ENCODE data around the gene IL1RAPL1.
A peak's percentile ranks its signal among the peaks of the same experiment; 100 is the strongest.
"Not testable (repeated sequence)": the region's sequence is repeated elsewhere in the genome, so short reads cannot be mapped to it uniquely, and the experiment has no call there.

IL1RAPL1 gene

DNA sequence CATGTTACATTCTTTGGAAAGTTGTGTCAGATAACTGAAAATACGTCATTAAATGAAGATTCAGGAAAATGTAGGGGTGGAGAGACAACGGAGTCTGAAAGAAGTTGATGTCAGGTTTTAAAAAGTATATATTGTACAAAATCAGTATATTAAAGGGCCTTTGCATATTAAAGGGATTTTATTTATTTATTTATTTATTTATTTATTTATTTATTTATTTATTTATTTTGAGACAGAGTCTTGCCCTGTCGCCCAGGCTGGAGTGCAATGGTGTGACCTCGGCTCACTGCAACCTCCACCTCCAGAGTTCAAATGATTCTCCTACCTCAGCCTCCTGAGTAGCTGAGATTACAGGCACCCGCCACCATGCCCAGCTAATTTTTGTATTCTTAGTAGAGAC lies 213.4 kb downstream of the IL1RAPL1 start:
- DNase-seq = not testable (repeated sequence)

DNA sequence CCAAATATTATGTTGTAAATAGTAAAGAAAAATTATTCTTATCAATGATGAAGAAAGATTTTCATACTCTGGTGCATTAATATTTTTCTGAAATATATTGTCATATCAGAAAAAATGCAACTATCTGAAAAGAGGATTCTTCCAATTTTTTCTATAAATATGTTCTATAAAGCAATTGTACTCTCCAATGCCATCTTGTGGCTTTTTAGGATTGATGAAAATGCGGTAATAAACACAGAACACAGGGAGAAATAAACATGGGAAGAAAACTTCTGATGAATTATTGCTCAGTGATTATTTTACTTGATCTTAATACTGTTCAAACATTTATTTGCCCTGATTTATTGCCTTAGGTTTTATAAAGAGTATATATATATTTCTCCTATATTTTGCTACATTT lies 215.4 kb downstream of the IL1RAPL1 start:
- no peak for DNase-seq

DNA sequence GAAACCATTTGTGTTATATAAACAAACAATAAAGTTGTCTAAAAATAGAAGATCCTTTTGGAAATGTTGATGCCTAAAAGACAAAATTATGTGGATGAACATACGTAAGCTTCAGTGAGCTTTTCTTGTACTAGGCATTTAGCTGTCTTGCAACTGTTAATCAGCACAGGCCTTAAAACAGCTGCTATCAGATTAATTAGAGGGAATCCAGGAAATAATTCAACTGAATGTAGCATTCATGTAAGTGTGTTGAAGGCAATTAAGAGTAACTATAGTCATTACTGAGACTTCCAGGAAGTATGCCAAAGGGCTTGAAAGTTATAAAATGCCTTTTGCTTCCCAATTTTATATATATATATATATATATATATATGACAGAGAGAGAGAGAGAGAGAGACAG lies 248.7 kb downstream of the IL1RAPL1 start:
- no peak for DNase-seq

DNA sequence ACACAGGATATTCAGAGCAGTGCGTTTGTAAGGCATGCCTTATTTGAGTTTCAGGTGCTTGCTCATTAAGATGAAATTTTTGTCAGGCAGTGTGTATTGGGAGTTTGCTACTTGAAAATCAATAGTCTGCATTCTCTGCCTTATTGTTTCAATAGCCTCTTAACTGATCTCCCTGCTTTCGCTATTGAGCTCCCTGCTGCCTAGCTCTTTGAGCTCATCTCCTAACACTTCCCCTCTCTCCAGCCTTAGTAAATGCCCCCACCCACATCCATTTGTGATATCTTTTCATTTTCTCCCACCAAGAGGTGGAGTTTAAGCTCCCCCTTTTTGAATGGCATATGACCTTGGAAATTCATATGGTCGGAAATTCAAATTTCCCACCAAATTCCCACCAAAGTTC lies 256.6 kb downstream of the IL1RAPL1 start:
- no peak for DNase-seq

DNA sequence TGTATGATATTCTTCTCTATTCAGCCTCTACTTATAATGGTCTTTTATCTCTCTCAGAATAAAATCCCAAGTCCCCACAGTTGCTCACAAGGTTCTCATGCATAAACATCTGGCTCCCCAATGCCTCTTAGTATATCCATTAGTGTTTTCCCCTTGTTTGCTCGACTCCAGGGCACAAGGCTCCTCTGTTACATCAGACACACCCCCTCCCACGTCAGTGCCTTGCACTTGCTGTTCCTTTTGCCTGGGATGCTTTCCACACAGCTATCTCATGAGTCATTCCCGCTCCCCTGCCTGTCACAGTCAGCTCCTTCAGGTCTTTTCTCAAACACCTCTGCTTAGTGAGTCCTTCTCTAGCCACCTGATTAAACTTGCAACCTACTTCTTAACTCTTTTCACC lies 260.2 kb downstream of the IL1RAPL1 start:
- DNase-seq = peak; percentile 3

DNA sequence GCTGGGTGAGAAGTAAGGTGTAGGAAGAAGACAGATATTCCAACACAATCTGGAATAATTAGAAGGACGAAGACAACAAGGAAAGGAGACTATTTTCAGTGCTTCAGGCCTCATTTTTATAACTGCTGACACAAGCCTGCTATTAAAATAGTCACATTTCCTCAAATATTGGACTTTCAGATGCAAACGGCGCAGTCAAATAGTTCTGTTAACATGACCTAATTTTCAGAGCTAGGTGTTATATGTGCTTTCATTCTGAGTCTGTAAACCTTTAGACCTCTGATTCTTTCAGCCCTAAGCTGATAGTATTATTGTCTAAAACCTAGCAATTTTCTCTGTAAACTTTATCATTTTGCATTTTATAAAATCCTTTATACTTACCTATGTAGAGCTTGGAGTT lies 261.5 kb downstream of the IL1RAPL1 start:
- DNase-seq = no peak

DNA sequence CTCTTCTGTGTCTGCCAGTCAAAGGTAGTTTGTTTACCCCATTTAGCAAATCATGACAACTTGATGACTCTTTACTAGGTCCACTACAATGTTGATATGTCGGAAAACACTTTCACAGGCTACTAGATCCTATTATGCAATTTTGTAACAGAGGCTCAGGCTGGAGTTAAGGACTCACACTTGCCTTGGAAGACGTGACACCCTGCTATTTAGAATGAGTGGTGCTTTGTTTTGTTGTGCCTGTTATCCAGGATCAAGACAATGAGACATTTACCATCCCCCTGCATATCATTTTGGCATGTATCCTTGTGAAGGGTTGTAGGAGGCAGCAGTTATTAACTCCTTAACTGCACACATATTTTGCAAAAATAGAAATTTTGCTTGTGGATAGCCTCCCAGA lies 263.7 kb downstream of the IL1RAPL1 start:
- no peak for DNase-seq

DNA sequence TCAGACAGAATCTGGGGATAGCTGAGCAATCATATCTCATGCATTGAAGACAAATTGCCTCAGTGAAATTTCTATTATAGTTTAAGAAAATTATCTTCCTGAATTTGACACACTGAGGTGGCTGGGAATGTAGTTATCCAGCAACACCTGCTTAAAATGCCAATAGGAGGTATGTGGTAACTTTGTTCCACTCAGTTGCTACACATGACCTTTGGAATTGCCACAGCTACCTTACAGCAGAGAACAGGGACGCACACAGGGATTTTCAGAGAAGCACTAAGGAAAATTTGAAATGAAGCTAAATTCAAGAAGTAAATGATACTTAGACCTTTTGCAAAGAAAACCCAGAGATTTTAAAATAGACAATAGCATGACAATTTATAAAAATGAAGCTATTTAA lies 264.6 kb downstream of the IL1RAPL1 start:
- DNase-seq = no peak

DNA sequence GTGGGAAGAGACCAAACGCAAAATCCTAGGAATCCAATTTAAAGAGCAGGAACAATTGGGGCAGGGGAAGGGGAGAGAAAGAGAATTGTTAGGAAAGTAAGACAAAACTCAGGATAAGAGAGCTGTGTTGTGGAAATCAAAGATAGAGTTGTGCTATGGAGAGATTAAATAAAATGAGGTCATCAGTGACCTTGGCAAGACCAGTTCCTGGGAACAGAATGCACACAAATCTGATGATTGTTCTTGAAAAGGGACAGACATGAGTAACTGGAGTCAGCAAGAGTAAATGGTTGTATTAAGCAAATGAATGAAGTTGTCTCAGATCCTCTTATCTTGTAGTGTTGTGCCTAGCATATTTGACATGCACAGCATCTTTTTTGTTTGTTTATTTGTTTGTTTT lies 267.4 kb downstream of the IL1RAPL1 start:
- no peak for DNase-seq

DNA sequence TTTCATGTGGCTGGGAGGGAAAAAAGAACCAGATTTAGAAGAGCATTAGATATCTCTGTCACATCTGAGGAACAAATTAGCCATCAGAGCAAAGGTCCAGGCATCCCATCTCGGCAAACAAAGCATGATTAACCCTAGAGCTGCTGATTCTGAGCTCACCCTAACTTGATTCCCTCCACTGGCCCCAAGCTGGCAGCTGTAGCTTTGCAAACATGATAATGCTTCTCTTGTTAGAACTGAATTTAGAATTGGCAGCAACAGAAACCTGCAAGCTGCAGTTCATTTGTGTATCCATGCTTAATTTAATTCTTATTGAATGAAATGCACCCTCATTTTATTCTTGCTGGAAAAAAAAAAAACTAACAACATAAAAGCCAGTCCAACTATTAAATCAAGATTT lies 289.2 kb downstream of the IL1RAPL1 start:
- no peak for DNase-seq

DNA sequence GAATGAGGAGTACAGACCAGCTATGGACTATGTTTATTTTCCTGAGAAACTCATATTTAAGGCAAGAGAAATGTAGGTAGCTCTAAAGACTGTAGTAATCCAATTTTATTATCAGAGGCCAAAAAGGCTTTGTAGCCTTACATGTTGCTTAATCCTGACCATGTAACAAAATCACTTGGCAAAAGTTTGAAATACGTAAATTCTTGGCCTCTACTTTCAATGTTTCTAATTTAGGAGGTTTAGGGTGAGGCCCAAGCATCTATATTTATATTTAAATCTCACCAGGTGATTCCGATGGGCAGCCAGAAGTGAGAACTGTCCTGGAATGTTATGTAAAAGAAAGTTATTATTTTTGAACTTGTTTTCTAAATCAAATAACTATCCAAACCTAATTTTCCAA lies 289.7 kb downstream of the IL1RAPL1 start:
- DNase-seq = no peak

DNA sequence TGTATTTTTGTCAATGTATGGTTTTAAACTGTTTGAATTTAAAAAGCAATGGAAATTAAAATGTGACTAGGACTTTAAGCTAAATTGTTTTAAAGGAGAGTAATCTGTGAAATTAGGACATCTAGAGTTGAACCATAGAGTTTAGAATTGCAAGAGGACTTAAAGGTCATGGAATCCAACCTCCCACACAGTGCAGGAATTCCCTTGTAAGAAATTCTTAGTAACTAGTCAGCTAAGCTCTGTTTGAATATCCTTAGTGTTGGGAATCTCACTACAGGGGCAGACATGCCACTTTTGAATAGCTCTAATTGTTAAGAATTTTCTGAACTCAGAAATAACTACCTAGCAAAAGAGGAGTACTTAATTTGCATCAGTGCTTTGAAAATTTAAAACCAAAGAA lies 292.9 kb downstream of the IL1RAPL1 start:
- peak; percentile 8 for DNase-seq

DNA sequence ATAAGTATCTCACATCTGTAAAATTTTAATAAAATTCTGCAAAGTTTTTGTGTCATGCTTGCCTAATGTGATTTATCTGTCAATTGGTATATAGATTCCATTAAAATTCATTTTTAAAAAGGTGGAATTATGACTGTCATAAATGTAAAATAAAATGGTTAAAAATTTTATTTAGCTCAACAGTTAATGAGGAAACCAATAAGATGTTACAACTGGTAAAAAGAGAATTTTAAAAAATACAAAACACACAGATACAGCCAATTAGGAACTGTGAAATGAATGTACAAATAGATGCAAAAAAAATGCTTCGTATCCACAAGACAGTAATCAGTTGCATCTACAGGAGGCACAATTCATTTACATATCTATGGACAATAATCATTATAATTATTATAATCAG lies 297.6 kb downstream of the IL1RAPL1 start:
- DNase-seq = no peak

DNA sequence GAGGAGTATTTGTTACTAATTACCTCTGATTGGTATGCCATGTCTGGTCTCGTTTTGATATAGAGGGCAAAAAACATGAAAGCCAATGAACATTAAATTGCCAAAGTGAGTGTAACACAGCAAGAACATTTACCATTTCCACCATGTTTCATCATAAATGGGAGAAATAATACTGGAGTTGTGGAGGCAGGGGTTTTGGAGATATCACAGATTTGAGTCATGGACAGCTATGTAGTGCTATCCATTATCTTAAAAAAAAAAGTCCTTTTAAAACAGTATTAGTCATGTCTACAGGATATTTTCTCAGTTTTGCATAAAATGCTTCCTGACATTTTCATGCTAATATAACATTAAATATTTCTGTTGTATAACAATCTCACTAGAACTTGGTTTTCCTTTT lies 301.2 kb downstream of the IL1RAPL1 start:
- peak; percentile 71 for DNase-seq

DNA sequence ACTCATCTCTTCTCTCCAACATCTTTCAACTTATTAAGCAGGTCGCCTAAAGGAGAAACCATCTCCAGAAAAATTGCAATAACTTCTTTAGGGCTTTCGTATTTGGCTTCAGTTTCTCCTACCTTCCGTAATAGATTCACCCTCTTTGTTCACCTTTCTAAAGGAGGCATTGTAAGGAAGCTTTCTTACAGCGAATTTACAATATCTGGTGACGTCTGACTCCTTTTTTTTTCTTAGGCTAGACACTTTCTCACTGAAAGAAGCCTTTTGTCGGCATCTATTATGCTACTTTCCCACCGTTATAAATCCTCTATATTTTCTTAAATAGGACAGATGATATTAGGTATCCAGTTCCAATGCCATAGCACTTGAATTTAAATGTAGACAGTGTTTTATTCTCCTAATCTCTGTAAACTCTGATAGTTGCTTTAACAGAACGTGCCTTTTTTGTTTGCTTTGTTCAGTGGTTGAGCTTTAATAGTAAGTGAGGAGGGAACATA lies 302.4 kb downstream of the IL1RAPL1 start:
- DNase-seq = no peak

DNA sequence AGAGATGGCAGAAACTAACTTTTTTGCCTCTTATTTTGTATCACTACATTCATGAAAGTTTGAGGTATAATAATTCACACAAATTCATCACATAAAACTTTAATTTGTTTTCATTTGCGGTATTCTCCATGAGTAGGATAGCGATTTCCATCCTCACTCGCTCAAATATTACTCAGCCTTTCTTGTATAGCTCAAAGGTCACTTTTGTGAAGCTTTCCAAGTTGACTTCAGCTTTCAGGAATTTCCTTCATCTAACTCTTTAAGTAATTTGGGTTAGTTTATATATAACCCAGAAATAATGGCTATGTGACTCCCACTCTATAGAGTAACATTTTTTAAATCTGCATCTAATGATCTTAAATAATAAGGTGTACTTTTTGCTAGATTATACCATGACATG lies 314.4 kb downstream of the IL1RAPL1 start:
- peak; percentile 51 for DNase-seq

DNA sequence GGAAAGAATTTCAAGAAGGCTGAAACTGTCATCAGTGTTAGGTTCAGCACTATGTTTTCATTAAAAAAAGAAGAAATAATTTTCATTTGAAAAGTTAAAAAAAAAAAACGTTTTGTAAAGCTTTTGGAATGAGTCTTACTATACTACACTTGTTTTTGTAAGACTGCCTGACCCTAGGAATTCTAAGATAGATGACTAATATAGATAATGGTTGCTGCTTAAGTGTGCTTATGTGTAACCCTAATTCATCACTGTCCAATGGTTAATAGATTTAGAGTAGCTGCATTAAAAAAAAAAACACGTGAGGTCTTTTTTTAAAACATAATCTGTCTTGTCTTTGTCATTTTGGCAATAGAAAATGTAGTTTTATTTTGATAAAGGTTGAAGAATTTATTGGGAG lies 323.2 kb downstream of the IL1RAPL1 start:
- DNase-seq = peak; percentile 62

DNA sequence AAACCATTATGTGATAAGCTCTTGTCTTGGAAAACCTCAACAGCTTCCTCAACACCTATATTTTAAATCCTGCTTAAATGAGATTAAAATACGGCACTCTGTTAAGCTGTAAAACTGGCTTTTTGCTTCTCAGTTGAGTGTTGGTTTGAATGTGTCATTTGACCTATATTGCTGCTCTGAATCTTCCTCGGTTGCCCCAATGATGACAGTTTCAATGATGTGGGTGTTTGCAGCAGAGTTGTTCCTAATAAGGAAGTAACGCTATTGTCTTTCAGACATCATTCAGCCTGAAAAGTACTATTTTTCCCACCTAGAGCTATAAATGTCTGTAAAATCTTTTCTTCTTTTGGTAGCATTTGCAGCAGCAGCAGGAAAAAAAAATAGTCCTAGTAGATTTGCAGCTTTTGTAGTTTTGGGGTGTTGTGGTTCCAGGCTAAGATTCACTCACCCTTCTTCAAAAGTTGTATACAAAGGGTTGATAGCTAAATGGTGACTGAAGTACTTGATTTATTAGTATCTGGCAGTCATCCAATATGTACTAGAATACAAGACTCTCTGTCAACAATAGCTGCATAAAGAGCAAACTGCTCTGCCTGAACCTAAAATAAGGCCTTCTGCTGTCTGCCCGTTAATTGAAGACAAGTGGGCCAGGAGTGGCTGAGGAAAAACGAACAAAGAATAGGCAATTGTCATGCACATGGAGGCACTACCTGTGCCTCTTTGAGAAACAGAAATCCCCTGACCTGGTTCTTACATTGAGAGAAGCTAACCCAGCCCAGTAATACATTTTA lies 333.1 kb downstream of the IL1RAPL1 start:
- DNase-seq = no peak

DNA sequence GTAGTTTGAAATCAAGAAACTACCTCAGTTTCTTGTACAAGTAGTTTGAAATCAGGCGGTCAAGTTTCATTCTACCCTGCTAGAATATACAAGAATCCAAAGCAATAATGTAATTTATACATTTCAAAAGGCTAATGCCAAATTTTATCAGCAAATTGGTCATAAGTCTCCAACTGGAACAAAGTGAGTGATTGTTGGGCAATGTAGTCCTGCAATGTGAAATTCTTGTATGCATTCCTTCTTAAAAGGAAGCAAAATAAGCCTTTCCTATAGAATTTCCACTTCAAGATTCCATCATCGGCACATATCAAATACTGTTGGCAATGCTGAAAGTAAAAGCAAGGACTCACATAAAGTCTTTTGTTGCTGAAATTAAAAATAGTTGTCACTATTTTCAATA lies 334.9 kb downstream of the IL1RAPL1 start:
- DNase-seq = no peak

DNA sequence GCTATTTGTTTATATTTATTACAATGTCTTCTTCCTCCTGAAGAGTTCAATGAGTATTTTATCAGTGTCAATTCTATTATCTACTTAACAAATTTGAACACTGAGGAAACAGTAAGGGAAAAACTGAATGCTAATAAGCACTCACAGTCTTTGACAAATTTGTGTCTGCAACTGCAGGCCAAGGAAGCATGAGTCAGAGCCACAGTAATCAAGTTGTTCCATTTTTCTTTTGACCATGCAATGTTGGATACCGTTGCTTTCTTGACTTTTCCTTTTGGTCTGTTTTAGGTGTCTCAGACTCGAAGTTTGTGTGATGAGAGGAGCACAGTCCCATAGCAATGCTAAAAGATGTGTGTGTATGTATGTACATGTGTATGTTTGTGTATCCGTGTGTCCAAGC lies 359.6 kb downstream of the IL1RAPL1 start:
- DNase-seq = no peak

DNA sequence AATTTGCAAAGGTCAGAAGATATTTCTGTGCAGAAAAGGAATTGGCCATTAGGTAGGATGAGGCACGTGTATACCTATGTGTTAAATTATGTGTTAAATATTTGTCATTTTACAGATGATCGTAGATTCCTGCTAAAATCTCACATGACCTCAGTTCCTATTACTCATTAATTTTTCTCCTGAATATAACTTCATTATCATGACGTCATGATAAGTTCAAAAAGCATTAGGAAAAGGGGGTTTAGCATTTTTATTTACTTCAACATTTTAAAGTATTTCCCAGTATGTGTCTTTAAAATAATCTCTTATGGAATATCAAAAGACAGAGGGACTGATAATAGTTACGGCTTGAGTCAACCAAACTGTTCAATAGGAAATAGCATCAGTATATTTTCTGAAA lies 372.8 kb downstream of the IL1RAPL1 start:
- no peak for DNase-seq

DNA sequence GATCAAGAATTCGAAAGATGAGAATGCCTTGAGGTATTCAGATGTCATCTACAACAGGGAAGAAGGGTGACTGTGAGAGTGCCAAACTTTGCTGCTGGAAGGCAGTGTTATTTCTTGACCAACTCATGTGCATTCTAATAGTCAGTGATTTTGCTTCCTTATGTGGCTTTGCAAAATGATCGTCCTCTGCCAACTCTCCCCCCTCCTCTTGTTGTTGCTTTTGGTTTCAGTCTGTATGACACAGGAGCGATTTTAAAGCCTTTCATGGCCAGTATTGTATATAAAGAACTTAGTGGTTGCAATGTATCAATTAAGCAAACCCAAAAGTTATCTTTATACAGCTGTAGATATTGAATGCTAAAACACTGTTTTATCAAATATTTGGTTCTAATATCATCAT lies 379.1 kb downstream of the IL1RAPL1 start:
- peak; percentile 0 for DNase-seq

DNA sequence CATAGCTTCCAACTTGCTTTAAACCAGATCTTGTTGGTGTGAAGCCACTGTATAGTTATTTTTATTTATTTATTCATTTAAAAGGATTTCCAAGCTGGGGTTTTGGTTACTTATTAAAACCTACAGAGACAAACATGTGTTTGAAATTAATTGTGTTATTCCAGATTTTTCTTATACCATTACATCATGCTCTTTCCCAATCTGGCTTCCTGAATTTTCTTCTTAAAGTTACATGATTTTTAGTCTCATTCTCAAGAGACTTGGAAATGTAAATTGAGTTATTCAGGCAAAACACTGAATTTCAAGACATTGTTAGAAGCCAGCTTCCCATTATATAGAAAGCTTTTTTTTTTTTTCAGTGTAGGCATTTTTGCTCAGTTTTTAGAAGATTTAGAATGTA lies 381.9 kb downstream of the IL1RAPL1 start:
- peak; percentile 0 for DNase-seq

DNA sequence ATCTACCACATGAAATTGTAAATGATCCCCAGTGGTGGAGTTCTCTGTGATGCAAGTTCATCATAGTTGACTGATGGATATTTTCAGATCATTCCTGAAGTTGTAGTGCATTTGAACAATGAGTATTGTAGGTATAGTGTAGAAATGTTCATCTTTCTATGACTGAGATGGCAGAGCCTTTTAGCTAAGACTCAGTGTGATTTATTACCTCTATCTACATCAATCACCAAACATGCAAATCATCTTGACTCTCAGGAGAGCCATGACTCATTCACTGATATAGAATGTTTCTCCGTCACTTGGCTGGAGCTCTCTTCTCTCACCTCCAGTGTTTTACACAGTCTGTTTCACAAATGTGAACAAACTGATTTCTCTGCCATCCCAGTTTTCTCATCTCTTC lies 392.6 kb downstream of the IL1RAPL1 start:
- peak; percentile 3 for DNase-seq

DNA sequence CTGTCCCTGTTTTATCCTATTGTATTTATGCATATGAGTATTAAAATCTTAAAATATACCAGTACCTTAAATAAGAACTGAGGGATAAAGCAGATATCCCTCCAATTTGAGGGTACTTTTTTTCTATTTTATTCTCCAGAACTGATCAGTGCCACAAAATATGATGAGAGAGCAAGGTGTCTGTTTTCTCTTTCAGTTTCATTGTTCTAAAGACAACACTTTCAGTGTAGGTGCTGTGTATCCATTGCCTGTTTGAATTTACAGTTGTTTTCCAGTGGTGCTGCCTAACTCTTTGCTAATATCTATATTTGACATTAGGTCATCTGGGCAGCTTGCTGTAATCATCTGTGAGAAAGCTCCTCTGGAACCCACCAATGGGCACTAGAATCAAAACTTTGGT lies 394.7 kb downstream of the IL1RAPL1 start:
- DNase-seq = no peak

Measured in fibroblast of skin of right biceps (primary cell).